GM19397 (cell line): Measurements from ENCODE around the gene NACC1.

Experiments used
- ATAC-seq: cut with Tn5 transposase; IDR thresholded peaks from one replicate; pipeline ENCODE4 v1.9.1; 2021; ENCODE audit warnings: mild to moderate bottlenecking, moderate library complexity; ENCODE audit not compliant: unreplicated experiment

The NACC1 gene

DNA sequence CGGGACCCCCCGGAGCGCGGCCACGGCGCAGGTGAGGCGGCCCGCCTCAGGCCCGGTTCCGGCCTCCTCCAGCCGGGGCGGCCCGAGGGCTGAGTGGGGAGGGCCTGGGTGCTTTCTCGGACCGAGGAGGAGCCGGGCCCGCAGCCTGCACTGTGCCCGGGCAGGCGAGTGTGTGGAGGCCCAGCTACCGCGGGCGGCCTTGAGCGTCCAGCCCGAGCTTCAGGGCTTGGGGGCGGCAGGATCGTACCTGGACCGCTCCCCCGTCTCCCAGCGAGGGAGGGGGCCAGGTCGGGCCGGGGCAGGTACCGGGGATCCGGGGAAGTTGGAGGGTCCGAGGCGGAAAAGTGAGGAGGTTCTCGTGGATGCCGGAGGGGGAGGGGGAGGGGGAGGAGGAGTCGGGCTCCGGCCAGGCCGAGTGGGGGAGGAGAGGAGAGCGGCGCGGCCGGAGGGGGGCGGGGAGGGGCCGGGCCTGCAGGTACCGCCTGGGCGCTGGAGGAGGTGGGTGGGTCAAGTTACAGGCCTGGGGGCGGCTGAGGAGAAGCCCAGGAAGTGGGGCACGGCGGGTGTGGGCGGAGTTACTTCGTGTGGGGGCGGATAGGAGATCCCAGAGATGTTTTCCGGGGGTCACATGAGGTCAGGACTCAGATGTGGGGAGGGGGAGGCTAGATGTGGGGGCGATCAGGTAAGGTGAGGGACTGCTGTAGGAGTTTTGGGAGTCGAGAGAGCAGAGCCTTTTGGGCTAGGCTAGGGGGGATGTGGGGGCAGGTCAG is 545 bp downstream of the NACC1 start:
- ATAC-seq, result peak; percentile 5

DNA sequence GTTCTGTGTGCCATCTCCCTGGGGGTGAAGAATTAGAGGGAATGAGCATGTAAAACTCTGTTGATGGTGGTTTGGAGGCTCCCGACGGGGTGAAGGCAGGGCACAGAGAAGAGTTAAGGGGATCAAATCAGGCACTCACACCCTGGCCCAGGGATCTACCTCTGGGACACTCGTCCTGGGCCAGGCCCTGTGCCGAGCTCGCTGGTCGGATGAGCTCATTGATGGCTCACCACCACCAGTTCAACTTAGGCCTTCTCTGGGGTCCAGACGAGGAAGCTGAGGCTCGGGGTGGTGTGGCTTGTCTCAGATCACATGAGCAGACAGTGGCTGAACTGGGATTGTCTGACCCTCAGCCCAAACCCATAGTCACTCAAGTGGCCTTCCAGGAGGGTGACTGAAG is 1.6 kb downstream of the NACC1 start:
- ATAC-seq, result no peak

DNA sequence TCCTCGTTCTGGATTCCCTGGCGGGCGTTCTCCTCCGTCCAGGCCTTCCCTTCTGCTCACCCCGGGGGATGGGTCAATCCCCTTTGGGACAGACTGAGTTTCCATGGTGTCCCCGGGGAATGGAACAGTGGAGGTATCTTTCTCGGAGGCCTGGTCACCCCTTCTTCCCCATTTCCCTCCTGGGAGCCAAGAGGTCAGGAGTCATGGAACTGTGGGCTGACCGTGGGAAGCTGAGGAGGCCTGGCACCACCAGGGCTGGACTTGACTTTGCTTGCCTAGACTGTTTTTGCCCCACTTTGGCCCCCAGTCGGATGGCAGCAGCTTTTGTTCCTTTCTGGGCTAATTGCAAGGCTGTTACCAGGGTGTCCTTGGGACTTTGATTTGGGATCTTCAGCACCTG is 2.0 kb downstream of the NACC1 start:
- ATAC-seq, result no peak

DNA sequence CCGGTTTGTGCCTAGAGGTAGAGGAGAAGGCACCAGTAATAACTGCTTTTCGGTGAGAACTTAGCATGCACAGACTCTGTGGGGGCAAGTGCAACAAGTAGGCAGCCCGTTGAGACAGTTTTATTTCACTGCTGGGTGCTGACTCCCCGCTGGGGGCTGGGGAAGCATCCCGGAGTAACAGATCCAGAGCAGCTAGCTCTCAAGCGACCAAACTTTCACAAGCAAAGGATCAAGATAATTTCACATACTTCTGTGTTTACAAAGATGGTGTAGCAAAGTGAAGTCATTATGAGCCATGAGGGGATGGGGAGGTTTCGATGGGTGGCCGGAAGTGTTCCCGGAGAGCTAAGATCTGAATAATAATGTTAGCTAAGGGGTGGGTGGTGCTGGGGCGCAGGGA is 2.8 kb downstream of the NACC1 start:
- ATAC-seq, result no peak

DNA sequence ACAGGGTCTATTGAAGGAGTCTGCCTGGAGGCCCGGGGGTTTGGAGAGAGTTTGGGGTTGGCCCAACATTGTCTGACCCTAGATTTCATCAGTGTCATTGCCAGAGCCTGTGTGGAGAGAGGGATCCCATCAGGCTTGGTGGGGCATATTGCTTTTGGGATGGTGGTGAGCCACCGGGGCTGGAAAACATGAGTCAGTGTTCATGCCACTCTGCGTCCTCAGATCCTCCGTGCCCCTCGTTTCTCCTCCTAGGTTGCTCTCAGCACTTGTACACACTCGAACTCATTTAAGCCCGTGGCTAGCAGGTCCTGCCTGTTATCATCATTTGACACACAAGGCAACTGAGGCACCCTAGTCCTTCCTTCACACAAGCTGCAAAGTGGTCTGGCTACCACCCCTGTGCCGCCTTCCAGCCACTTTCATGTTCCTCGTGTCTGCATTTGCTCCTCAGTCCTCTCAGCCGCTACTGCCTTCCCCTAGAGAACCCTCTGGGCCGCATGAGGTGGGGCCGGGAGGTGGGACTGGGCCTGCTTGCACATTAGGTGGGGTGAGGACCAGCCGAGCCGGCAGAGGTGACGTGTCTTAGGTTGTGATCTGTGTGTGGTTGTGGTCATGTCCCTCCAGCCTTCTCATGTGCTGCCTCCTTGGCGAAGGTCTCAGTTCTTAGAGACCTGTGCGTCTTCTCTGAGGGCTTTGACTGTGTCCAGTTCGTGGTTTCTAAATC is 3.6 kb downstream of the NACC1 start:
- ATAC-seq, result no peak

DNA sequence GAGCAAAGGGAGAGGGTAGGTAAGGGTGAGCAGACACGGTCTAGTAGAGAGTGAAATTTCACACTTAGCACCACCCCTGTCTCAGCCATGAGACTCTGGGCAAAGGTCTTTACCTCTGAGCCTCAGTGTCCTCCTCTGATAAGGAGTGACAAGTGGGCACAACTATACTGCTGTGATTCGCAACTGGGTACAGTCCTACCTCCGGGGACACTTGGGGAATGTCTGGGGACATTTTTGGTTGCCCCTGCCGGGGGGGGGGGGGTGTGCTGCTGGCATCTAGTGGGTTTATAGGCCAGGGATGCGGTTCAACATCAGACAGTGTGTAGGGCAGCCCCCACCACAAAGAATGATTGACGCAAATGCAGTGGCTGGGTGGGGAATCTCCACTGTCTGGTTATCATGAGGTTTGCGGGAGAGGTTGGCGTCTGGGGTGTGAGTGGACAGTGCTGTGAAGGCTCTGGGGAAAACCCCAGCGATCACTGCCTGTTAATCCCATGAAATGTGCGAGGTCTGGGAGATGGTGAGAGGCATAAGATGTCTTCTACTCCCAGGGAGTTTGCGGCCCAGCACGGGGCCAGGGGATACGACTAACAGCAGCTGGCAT is 4.3 kb downstream of the NACC1 start:
- ATAC-seq, result no peak

DNA sequence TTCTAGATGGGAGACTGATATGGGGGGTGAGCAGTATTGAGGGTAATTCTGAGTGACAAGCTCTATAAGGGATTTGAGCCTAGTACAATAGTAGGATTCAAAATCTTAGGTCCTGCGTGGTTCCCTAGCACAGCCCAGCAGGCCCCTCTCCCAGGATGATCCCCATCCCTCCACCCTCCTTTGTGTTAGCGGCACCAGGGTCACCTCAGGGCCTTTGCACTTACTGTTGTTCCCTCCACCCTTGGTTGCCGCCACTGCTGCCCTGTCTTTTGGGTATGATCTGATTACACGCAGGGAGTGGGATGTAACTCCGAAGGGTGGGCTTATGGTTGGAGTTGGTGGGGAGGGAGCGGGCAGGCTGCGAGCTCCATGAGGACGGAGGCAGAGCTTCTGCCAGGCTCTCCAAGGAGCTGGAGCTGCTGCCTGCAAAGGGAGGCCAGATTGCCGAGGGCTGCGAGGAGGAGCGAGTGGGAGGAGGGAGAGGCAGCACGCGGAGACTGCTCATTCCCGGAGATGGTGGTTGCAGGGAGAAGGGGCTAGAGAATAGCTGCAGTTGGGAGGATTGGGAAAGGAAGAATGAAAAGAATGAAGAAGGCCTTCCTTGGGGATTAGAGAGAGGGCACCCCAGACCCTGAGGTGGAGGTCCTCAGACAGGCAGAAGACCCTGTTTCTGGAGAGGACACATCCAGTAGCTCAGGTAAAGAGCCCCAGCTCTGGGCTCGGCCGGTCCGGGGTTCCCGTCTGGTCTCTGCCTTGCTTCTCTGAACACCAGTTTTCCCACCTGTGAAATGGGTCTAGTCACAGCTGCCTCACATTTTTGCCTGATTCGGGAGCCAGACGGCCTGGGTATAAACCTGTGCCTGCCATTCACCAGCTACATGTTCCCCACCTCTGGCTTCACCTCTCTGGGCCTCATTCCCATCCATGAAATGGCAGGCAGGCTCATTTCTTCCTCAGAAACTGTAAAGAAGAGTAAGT is 5.2 kb downstream of the NACC1 start:
- no peak for ATAC-seq

DNA sequence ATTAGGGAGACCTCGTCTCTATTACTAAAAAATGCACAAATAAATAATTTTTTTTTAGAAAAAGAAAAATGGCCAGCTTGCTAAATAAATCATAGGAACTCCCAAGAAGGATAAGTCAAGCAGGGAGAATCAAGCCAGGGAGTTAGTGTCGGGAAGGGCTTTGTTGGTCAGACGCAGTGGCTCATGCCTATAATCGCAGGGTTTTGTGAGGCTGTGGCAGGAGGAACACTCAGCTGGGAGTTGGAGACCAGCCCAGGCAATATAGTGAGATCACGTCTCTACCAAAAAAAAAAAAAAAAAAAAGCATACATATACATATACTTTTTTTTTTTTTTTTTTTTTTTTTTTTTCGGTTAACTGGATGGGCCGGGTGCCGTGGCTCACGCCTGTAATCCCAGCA is 9.0 kb downstream of the NACC1 start:
- no peak for ATAC-seq

DNA sequence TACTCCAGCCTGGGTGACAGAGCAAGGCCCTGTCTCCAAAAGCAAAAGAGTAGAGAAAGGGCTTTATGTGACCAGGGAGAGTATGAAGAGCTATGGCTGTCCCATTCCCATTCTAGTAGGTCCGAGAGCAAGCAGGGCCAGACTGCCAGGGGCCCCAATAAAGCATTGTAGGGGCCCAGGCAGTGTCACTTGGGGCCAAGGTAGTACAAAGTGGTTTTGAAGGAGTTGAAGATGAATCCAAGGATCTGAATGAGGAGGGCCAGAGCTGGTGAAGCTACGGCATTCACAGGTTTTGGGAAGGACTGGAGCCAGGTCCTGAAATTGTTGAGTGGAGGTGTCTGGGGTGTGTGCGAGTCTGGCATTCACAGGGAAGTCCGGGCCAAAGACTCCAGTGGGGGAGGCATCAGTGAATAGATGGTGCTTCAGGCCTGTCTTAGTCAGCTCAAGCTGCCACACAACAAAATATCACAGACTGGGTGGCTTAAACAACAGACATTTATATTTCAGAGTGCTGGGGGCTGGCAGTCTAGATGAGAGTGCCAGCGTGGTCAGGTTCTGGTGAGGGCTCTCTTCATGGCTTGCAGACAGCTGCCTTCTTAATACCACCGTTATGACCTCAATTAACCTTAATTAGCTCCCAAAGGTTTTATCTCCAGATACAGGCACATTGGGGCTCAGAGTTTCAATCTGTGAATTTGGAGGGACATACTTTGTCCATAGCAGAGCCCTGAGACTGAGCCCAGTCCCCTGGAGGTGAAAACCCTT is 9.9 kb downstream of the NACC1 start:
- ATAC-seq, result no peak

DNA sequence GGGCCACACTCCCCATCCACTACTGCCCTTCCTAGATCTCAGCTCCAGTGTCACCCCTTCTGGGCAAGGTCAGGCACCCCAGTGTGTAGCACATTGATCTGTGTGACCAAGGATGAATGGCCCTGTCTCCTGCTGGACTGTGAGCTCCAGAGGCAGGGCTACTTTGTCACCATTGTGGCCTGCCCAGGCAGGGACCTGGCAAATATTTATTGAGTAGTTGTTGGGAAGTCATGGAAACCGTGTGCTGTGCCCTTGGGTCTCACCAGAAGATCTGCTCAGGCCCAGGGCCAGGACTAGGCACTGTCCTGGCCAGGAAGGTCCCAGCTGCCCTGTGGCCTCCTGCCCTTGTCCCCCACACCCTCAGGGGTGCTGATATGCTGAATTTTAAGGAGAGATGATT is 10.5 kb downstream of the NACC1 start:
- ATAC-seq, result no peak

DNA sequence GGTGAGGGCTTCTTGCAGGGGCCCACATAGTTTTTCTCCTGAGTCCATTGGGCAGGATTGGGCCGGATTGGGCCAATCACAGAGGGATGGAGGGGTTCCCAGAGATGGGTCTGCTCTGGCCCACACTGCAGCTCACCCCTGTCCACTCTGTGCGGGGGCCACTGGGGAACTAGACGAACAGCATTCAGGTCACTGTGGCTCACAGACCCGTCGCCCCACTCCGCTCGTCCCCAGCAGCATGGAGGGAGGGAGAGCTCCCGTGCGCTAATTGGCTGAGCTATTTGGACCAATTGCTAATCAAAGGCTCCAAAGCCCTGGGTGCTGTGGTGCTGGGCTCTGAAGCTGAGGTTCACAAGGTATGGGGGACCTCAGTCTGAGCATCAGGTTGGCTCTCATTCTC is 11.3 kb downstream of the NACC1 start:
- no peak for ATAC-seq

DNA sequence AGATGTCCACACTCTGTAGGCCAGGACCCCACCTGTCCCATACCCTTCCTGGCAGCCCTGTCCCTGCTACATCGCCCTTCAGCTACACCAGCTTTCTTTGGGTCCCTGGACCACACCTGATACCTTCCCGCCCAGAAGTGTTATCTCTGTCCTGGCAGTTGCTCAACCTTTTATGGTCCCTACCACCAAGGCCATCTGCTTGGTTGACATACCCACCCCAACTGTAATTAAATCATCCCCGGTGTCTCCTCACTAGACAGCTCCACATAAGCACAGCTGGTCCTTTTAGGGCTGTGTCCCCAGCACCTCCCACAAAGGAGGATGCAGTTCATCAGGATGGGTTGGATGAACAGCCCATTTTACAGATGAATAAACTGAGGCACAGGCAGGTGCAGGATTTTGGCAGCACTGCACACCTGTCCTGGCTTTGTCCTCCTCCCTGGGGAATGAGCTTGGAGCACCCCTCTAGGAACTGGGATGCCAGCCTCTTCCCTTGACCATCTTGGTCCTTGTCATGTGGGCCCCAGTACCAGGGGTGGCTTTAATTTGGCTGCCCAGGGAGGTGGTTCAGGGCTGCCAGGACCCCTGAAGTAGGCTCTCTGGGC is 12.9 kb downstream of the NACC1 start:
- ATAC-seq, result no peak

DNA sequence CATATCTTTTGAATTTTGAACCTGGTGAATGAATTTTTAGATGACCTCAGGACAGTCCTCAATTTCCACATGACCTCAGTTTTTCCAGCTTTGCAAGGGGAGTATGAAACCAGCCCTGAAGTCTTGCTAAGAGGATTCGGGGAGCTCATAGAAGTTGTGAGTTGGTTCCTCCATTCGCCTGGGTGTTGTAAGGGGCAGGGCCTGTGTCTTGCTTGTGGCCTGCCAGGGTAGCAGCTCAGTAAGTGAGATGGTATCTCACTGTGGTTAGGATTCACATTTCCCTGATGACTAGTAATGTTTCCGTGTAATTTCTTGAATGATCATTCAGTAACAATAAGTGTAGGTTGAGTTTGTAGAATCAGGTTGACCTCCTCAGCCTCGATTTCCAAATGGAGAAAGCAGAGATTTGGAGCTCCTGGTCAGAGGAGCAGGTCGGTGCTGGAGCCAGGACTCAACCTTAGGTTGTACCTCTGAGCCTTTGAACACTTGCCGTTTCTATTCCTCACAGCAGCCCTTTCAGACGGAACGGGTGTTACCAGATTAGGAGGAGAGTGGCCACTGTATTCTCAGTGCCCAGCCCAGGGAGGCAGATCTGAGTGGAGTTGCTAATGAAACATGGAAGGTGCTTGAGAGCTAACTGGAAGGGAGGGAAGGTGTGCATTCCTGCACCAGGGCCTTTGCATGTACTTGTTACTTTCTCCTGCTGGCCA is 14.6 kb downstream of the NACC1 start:
- no peak for ATAC-seq

DNA sequence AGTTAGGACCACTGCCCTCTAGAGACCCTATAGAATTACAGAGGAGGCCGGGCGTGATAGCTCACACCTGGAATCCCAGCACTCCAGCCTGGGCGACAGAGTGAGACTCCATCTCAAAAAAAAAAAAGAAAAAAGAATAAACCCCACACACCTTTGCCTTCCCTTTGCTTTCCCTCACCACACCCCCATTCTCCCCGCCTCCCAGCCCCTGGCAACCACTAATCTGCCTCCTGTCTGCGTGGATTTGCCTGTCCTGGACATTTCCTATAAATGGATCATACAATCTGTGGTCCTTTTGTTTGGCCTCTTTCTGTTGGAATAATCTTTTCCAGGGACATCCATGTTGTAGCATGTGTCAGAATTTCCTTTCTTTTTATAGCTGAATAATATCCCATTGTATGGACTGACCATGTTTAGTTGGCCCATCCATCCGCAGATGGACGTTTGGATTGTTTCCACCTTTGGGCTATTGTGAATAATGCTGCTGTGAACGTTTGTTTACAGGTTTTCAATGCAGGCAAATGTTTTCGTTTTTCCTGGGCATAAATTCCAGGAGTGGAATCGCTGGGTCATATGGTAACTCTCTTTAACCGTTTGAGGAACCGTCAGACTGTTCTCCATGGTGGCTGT is 15.3 kb downstream of the NACC1 start:
- ATAC-seq, result no peak

DNA sequence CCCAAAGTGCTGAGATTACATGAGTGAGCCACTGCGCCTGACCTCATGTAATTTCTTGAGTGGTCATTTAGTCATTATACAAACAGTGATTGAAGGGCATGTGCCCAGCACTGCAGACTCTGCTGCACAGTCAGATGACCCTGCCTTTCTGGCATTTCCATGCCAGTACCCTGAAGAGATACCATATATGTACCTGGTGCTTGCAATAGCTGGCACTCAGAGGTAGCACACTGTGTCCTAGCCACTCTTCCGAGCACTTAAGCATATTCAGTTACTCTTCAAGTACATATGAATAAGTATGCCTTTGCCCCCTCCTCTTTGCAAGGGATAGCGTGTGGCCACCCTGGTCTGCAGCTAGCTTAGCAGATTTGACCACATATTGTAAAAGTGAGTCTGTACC is 16.6 kb downstream of the NACC1 start:
- no peak for ATAC-seq

DNA sequence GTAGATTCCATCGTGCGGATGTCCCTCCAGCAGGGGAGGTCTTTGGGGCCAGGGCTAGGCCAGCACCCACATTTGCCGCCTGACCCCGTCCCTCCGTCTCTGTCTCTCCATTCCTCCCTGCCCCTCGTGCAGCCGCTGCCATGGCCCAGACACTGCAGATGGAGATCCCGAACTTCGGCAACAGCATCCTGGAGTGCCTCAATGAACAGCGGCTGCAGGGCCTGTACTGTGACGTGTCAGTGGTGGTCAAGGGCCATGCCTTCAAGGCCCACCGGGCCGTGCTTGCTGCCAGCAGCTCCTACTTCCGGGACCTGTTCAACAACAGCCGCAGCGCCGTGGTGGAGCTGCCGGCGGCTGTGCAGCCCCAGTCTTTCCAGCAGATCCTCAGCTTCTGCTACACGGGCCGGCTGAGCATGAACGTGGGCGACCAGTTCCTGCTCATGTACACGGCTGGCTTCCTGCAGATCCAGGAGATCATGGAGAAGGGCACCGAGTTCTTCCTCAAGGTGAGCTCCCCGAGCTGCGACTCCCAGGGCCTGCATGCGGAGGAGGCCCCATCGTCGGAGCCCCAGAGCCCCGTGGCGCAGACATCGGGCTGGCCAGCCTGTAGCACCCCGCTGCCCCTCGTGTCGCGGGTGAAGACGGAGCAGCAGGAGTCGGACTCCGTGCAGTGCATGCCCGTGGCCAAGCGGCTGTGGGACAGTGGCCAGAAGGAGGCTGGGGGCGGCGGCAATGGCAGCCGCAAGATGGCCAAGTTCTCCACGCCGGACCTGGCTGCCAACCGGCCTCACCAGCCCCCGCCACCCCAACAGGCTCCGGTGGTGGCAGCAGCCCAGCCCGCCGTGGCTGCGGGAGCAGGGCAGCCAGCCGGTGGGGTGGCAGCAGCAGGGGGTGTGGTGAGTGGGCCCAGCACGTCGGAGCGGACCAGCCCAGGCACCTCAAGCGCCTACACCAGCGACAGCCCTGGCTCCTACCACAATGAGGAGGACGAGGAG is 17.3 kb downstream of the NACC1 start:
- ATAC-seq, result no peak

DNA sequence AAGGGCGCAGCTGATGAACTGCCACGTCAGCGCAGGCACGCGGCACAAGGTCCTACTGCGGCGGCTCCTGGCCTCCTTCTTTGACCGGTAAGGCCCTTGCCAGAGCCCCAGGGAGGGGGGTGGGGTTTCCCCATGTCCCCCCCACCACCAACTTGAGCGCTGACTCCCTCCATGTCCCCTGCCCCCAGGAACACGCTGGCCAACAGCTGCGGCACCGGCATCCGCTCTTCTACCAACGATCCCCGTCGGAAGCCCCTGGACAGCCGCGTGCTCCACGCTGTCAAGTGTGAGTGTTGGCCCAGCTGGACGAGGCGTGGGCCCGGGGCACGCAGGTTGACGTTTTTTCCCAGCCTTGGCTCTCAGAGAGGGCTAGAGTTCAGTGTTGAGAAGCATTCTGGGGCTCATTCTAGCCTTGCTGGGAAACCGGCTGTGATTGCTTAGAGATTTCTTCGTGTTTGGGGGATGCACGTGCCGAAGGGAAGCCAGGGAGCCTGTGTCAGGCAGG is 19.3 kb downstream of the NACC1 start:
- ATAC-seq, result no peak
